Nephron progenitor cell (in vitro differentiated cells): ENCODE results near the gene OR10G2.

Experiments used
- DNase-seq: peaks from one replicate; pipeline ENCODE4 v3.0.0; 2021
- H3K27ac Mint-ChIP-seq: 2 replicates; pipeline ENCODE4 v1.8.0; 2021; ENCODE audit warnings: mild to moderate bottlenecking, moderate library complexity, mixed read lengths
- H3K27me3 Mint-ChIP-seq: 2 replicates; pipeline ENCODE4 v1.8.0; 2021; ENCODE audit warnings: mild to moderate bottlenecking, low read depth, mixed read lengths; ENCODE audit not compliant: poor library complexity
- H3K36me3 Mint-ChIP-seq: 2 replicates; pipeline ENCODE4 v1.8.0; 2021; ENCODE audit warnings: low read depth, mixed read lengths
- H3K4me1 Mint-ChIP-seq: 2 replicates; pipeline ENCODE4 v1.8.0; 2021; ENCODE audit warnings: mixed read lengths
- H3K4me3 Mint-ChIP-seq: 2 replicates; pipeline ENCODE4 v1.8.0; 2021; ENCODE audit warnings: mild to moderate bottlenecking, moderate library complexity, mixed read lengths
- H3K9me3 Mint-ChIP-seq: 2 replicates; pipeline ENCODE4 v1.8.0; 2021; ENCODE audit warnings: mild to moderate bottlenecking, moderate library complexity, mixed read lengths
- TF ChIP-seq, protein P1 (sequence below): fragments of 200-600 bp; sonication (generic); IDR thresholded peaks from 2 replicates; pipeline ENCODE4 v1.5.0; 2021; ENCODE audit warnings: antibody characterized with exemption

OR10G2 gene

DNA sequence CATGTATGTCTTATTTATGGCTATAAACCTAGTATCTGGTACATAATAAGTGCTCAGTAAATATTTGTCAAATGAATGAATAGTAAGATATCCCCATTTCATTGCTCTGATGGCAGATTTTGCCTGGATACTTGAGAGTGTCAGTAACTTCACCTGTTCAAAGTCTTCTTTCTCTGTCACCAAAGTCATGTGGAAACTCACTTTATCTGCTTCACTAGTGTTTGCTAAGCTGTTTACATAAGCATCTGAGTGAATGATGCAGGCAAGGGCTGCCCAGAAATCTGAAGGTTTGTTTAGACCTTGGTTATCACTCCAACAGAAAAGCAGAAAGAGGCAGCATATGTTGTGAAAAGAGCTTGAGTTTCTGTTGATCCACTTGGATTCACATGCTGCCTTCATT is 34.5 kb upstream of the OR10G2 start:
- DNase-seq = no peak
- H3K27me3 Mint-ChIP-seq = peaks cover 9% of the 10 kb centered on the region
- no peak overlapping the region for H3K27ac Mint-ChIP-seq
- H3K36me3 Mint-ChIP-seq = no peaks in the 10 kb centered on the region
- H3K4me3 Mint-ChIP-seq = no peak overlapping the region
- H3K9me3 Mint-ChIP-seq = no peaks in the 10 kb centered on the region
- no peaks in the 10 kb centered on the region for H3K4me1 Mint-ChIP-seq
- TF ChIP-seq, protein P1, sequence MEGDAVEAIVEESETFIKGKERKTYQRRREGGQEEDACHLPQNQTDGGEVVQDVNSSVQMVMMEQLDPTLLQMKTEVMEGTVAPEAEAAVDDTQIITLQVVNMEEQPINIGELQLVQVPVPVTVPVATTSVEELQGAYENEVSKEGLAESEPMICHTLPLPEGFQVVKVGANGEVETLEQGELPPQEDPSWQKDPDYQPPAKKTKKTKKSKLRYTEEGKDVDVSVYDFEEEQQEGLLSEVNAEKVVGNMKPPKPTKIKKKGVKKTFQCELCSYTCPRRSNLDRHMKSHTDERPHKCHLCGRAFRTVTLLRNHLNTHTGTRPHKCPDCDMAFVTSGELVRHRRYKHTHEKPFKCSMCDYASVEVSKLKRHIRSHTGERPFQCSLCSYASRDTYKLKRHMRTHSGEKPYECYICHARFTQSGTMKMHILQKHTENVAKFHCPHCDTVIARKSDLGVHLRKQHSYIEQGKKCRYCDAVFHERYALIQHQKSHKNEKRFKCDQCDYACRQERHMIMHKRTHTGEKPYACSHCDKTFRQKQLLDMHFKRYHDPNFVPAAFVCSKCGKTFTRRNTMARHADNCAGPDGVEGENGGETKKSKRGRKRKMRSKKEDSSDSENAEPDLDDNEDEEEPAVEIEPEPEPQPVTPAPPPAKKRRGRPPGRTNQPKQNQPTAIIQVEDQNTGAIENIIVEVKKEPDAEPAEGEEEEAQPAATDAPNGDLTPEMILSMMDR = no peak

DNA sequence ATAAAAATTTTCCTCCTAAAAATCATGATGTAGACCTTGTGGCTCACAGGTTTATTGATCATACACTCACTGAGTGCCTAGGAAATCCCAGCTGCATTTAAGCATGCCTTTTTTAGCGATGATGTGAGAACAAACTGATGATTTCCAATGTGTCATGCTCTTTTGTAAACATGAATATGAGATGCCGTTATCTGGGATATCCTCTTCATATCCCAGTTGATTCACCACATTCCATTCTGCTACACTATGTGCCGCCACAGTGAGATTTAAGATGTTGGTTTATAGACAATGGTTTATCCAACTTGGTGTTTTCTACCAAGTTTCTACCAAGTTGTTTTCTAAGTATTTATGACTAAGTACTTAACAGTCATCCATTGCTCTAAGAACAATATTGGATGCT is 33.6 kb upstream of the OR10G2 start:
- no peaks in the 10 kb centered on the region for H3K36me3 Mint-ChIP-seq
- H3K27me3 Mint-ChIP-seq = peaks cover 9% of the 10 kb centered on the region
- DNase-seq = no peak
- no peaks in the 10 kb centered on the region for H3K4me1 Mint-ChIP-seq
- peaks cover 4% of the 10 kb centered on the region for H3K9me3 Mint-ChIP-seq
- TF ChIP-seq, protein P1 = no peak
- no peak overlapping the region for H3K4me3 Mint-ChIP-seq
- no peak overlapping the region for H3K27ac Mint-ChIP-seq

DNA sequence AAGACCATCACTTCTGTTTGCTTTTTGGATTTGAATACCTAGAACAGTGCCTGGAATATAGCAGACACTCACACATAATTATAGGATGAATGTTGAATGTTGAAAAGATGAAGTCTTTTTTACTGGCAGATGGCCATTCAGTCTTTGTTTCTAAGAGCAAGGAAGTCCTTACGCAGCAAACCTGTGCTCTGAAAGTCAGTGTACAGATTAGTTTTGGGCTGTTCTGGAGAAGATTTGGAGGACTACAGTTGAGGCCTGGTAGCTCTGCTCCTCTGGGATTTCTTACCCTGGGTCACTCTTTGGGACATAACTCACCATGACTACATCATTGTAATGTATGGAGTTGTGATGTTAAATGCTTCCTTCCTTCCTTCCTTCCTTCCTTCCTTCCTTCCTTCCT is 22.2 kb upstream of the OR10G2 start:
- H3K9me3 Mint-ChIP-seq = no peaks in the 10 kb centered on the region
- H3K4me3 Mint-ChIP-seq = no peak overlapping the region
- H3K36me3 Mint-ChIP-seq = no peaks in the 10 kb centered on the region
- TF ChIP-seq, protein P1 = no peak
- H3K4me1 Mint-ChIP-seq = no peaks in the 10 kb centered on the region
- no peak for DNase-seq
- H3K27me3 Mint-ChIP-seq = peaks cover 19% of the 10 kb centered on the region
- H3K27ac Mint-ChIP-seq = no peak overlapping the region

DNA sequence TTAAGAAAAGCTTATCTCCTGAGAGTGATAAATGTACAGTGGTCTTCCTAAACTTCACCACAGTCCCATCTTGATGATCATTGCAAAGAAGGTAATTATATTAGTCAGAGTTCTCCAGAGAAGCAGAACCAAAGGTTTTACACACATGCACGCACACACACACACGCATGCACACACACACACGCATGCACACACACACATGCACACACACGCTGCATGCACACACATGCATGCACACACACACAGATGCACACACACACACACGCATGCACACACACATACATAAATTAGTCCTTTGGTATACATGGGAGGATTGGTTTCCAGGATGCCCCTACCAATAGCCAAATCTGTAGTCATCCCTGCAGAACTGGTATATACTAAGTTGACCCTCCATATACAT is 19.5 kb upstream of the OR10G2 start:
- peaks cover 18% of the 10 kb centered on the region for H3K27me3 Mint-ChIP-seq
- H3K36me3 Mint-ChIP-seq = no peaks in the 10 kb centered on the region
- H3K4me1 Mint-ChIP-seq = no peaks in the 10 kb centered on the region
- no peak overlapping the region for H3K27ac Mint-ChIP-seq
- no peaks in the 10 kb centered on the region for H3K9me3 Mint-ChIP-seq
- no peak overlapping the region for H3K4me3 Mint-ChIP-seq
- TF ChIP-seq, protein P1 = no peak
- DNase-seq = no peak

DNA sequence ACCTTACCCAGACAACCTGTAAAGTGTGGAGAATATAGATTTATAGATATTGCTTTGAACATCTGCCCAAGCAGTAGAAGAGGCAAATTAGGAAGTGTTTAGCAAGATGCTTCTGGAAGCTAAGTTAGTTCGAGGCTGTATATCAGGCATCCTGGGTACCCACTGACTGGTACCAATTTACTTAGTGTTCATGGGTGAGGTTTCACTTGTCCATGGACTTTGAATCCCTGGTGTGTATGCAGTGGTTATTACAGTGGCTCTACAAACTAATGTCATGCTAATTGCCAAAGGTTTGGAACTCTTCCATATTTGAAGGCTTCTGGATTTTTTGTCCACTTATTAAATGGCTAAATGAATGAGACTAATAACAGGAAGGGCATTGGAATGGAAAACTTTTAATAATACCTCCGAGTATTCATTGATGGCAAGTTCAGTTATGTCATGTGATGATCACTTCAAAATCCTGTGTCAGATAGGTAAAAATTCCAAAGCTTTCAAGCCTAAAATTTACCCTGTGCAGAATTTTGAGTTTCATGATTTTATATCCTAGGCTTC is 18.7 kb upstream of the OR10G2 start, which contains the start of gene OR4E2:
Gene OR4E2 (plus strand): TSS at position 505 of the 555 bp plus-strand sequence. CDS start 11,248 bp downstream, outside the sequence.
- Mint-ChIP-seq H3K36me3 (no peaks in the 10 kb centered on the region), H3K27me3 (peaks cover 18% of the 10 kb centered on the region), H3K27ac (no peak within 1 kb of the TSS), H3K9me3 (no peaks in the 10 kb centered on the region), H3K4me1 (no peaks in the 10 kb centered on the region), H3K4me3 (no peak within 1 kb of the TSS)
- no peak for DNase-seq
- TF ChIP-seq, protein P1 = no peak

DNA sequence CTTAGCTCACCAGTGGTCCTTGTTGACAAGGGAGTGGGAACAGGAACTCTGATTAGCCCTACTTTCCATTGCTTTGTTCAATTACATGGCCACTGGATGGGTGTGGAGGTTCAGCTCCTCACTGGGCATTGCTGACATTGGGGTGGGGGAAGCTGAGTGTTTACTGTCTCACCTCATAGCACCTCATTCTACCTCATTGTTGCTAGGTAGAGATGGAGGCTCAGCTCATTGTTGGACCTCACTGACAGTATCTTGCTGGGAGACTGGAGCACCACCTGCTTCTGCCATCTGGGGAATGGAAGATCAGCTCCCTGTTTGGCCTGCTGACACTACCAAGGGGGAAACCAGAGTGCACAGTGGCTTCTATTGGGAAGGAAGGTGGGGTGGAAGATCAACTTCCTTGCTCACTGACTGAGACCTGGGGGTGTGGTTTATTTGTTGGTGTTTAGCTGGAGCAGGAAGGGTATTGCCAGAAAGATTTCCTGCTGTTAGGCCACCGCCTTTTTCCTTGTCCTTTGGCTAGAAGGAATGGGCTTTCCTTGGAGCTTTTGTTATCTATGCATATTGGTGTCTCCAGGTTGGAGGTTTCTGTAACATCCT is 17.6 kb upstream of the OR10G2 start:
- no peak for DNase-seq
- no peaks in the 10 kb centered on the region for H3K36me3 Mint-ChIP-seq
- TF ChIP-seq, protein P1 = no peak
- no peak overlapping the region for H3K27ac Mint-ChIP-seq
- peaks cover 16% of the 10 kb centered on the region for H3K27me3 Mint-ChIP-seq
- H3K9me3 Mint-ChIP-seq = no peaks in the 10 kb centered on the region
- no peaks in the 10 kb centered on the region for H3K4me1 Mint-ChIP-seq
- H3K4me3 Mint-ChIP-seq = no peak overlapping the region
